GM21717 (cell line): Measurements from ENCODE around the gene BRD1.
"Not testable (repeated sequence)": the region's sequence is repeated elsewhere in the genome, so short reads cannot be mapped to it uniquely, and the experiment has no call there.

Experiments
- ATAC-seq: cut with Tn5 transposase; IDR thresholded peaks from one replicate; pipeline ENCODE4 v1.9.1; 2021; ENCODE audit warnings: mild to moderate bottlenecking, moderate library complexity; ENCODE audit not compliant: unreplicated experiment

The BRD1 gene

DNA sequence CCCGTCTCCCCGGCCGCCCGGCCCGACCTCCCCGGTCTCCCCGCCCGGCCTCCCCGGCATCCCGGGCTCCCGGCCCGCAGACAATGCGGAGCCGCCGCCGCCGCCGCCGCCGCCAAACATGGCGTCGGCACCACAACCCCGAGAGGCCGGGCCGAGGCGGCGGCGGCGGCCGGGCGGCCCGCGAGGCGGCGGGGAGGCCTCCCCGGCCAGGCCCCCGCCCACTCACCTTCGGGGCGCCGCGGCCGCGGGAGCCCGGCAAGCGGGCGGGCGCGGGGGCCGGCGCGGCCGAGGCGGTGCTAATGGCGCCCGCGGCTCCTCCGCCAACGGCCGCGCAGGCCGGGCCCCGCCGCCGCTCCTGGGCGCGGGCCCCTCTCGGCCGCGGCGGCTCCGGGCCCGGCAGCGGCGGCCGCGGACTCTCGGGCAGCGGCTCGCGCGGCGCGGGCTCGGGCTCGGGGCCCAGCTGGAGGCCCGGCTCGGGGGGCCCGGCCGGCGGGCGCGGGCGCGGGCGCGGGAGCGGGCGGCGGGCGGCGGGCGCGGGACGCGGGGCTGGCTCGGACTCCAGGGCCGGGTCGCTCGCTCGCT lies 311 bp downstream of the BRD1 start:
- ATAC-seq, result no peak

- no peak for ATAC-seq
These were observed 936 bp downstream of the BRD1 start for GRCh38 chr22:49826603-49827270.

GRCh38 chr22:49825944-49826602 lies 1.6 kb downstream of the BRD1 start:
- no peak for ATAC-seq

DNA sequence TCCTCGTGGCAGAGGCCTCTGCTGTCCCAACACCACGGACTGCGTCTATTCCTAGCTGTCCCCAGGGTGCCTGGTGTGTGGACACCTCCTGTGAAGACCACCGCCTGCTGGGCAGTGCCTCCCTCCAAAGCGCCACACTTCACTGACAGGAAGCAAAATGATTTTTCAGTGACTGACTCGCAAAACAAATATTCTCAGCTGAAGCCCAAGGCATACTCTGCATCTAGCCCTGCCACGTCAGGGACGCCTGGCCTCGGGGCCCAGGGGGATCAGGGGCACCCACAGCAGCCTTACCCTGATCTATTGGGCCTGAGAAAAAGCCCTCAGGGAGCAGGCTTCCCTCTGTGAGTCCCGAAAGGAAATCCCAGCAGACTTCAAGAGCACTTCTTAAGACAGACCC lies 2.2 kb downstream of the BRD1 start:
- no peak for ATAC-seq

- no peak for ATAC-seq
These were observed 2.7 kb downstream of the BRD1 start for GRCh38 chr22:49824936-49825335.

DNA sequence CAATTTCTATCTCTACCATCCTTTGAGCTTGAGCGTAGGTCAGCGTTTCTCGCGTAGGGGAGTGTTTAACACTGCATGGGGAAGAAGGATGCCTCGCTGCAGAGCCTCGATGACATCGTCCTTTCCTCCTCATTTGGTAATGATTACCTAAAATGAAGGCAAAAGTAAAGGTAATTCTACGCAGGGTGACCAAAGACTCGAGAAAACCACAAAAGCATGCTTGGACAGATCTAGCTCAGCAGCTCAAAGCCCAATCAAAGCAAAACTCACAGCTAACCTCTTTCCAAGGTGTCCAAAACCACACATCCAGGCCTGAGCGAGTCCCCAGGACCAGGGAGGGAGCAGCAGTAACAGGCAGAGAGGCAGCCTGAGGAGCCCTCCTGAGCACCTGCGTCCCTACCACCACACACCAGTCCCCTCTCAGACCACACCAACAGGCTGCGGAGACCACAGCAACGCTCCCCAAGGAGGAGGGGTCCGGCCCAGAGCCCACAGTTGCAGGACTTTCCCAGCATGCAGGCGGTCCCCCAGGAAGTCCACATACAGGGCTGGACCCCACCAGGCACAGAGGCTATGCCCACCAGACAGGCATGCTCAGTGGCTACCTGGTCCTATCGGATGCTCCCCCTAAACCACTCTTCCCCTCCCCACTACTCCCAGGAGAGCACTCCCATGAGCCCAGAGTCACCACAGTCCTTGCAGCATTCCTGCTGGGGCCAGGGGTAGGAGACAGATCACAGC lies 3.3 kb downstream of the BRD1 start:
- no peak for ATAC-seq

GRCh38 chr22:49823289-49824045 lies 4.2 kb downstream of the BRD1 start:
- no peak for ATAC-seq

DNA sequence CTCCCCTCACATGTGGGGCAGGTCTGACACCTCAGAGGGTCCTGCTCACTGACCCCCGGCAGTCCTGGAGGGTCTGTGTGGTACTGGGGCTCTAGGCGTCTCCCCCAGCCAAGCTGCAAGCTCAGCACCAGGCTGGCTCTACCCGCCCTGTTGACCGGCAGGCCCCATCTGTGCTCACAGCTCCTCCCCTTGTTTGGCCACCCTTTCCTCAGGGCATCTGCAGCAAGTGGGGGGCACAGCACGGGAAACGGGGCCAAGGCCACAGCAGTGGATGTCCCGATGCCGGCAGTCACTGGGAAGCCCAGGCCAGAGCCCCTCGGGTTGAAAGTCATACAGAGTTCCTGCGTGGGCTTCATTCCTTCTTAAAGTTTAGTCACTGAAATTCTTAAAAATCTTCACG lies 5.9 kb downstream of the BRD1 start:
- ATAC-seq, result not testable (repeated sequence)

DNA sequence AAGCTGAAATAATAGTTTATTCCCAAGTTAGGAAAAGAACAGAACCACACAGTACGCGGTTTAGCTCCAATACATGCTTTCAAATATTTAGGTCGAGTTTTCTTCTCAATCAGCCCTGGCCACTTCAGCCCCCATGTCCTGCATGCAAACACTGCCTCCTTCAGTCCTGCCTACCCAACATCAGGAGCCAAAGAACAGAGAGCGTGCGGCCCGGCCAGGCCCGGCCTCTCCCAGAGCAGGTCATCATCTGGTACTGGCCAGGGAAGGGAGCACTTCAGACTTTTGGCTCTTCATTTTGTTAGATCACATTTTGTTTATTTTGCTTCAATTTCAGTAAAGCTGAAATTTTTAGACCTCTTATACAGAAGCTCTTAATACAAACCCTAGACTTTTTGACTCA lies 6.7 kb downstream of the BRD1 start:
- no peak for ATAC-seq

DNA sequence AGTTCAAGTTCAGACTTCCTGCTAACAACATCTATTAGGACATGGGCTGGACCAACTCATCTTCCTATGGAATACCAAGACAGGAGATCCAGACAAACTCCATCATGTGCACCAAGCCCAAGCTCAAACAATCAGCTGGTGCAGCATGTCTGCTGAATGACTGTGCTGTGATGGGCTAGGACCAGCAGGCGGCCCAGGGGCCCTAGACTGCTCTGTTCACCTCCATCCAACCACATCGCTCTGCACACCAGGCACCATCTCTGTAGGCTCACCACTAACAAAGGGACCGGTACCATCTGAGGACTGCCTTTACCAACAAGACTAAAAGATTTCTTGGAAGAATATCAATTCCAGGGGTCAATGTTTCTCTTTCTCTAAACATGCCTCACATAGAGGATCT lies 10.3 kb downstream of the BRD1 start:
- no peak for ATAC-seq

GRCh38 chr22:49815641-49816091 lies 12.0 kb downstream of the BRD1 start:
- no peak for ATAC-seq

DNA sequence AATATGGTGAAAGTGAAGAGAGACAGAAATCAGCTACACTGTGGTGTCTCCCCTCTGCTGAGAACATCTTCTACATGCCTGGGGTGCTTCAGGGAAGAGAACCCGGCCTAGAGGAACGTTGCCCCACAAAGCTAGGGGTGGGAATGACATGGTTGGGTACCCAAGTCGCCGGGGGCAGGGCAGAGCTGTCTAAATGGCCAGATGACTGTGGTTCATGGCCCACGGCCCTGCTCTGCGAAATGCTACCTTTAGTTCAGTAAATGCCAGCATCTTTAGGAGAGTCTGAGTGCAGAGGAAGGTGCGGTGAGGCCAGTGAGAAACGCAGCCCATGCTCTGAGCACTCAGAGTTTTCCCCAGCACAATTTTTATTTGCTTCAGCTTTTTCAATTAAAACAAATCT lies 12.8 kb downstream of the BRD1 start:
- no peak for ATAC-seq

DNA sequence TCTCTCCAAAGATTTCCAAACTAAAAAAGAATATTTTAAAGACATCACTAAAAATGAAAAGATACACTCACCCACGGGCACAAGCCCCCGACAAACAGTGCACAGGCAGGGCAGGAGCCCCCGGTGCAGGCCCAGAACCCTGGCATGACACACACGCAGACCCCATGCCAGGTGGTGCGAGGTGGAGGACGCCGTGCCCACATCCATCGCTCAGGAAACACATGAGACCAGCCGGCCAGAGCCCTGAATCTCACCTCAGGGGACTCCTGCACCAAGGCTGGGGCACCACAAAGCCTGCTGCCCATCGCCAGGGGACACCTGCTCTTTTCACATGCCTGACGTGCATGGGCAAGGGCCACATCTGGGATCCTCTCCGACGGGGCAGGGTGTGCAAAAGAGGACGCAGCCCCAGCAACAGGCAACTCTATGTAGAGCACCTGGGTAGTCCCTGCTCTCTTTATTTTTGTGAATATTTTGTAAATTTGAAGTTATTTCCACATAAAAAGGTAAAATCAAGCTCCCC lies 13.4 kb downstream of the BRD1 start:
- no peak for ATAC-seq

DNA sequence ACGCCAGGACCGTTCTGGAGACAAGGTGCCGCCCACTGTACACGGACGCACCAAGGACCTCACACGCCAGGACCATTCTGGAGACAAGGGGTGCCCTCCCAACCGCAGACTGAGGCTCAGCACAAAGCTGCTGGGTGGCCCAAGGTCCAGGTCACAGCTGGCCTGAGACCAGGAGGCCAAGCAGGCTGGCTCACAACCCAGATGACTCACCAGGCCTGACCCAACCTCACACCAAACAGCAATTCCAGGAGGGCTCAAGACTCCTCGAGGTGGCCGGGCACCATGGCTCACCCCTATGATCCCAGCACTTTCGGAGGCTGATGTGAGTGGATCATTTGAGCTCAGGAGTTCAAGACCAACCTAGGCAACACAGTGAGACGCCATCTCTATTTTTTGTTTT lies 14.8 kb downstream of the BRD1 start:
- no peak for ATAC-seq

DNA sequence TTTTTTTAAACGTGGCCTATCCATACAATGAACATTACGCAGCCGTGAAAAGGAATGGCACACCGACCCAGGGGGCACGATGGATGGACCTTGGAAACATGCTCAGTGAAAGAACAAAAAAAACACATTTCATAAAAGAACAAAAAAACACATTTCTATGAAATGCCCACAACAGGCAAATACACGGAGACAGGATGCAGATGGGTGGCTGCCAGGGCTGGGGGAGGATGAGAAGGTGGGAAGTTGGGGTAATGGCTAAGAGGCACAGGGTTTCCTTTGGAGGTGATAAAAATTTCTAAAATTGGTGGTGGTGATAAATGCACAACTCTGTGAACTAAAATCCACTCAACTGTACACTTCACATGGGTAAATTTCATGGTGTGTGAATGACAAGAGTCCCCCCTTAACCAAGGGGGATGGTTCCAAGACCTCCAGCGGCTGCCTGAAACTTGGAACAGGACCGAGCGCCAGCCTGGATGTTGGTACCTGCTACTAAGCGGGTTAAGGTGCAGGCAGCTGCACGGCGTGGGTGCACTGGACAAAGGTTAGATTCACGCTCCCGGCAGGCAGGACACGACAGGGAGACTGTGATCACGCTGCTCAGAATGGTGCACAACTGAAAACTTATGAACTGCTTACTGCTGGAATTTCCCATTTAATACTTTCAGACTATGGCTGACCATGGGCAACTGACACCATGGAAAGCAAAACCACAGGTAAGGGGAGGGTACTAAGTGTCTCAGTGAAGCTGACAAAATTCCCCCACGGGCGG lies 16.5 kb downstream of the BRD1 start:
- ATAC-seq, result no peak

GRCh38 chr22:49810363-49811019 lies 17.2 kb downstream of the BRD1 start:
- ATAC-seq, result no peak

DNA sequence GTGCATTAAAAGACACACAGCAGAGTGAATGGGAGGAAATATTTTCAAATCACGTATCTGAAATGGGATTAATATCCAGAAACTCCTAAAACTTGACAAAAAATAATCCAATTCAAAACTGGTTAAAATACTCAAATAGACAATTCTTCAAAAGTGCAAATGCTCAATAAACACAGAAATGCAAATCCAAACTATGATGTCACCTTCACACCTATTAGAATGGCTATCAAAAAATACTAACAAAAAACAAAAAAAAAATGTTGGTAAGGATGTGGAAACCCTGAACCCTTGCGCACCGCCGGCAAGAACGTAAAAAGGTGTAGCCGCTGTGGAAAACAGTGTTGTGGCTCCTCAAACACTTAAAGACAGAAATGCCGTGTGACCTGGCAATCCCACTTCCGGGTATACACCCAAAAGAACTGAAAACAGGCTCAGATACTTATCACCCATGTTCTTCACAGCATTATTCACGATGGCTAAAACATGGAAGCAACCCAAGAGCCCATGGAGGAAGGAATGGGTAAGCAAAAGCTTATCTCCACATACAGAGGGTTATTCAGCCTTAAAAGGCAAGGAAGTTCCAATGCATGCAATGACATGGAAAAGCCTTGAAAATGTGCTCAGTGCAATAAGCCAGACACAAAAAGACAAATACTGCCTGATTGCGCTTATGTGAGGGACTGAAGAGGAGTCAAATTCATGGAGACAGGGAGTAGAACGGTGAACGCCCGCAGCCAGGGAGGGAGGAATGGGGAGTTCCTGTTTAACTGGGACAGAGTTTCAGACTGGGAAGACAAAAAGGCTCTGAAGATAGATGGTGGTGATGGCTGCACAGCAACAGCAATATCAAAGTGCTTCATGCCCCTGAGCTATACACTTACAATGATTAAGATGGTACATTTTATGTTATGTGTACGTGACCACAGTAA lies 19.6 kb downstream of the BRD1 start:
- ATAC-seq, result no peak

DNA sequence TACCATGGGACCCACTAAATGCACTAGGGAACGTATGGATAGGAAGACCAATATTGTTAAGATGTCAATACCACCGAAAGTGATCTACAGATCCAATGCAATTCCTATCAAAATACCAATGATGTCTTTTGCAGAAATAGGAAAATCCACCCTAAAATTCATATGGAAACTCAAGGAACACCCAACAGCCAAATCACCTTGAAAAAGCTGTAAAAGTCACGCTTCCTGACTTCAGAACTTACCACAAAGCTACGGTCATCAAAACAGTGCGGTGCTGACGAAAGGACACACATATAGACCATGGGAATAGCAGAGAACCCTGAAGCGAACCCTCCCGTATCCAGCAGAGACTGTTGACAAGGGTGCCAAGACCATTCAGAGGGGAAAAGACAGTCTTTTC lies 20.5 kb downstream of the BRD1 start:
- ATAC-seq, result no peak
